Tibial nerve (tissue), 3 donors: ENCODE results near the gene AKT3.

Source experiments
- POLR2A ChIP-seq, 2 donors: fragments of 450-650 bp; IDR thresholded peaks; one replicate each; pipeline ENCODE4 v1.6.1; 2017; ENCODE audit warnings: antibody characterized with exemption in 2 of 2, mild to moderate bottlenecking in 2 of 2, moderate library complexity in 2 of 2
- TF ChIP-seq, protein P1 (sequence below), 5 experiments: fragments of 200-600 bp in 3 of 5; fragments of 450-650 bp in 2 of 5; sonication (generic) in 3 of 5; IDR thresholded peaks; one replicate each; pipeline ENCODE4 v1.5.1; 2016 to 2019; ENCODE audit warnings: antibody characterized with exemption in 5 of 5, mild to moderate bottlenecking in 3 of 5, moderate library complexity in 2 of 5

DNA sequence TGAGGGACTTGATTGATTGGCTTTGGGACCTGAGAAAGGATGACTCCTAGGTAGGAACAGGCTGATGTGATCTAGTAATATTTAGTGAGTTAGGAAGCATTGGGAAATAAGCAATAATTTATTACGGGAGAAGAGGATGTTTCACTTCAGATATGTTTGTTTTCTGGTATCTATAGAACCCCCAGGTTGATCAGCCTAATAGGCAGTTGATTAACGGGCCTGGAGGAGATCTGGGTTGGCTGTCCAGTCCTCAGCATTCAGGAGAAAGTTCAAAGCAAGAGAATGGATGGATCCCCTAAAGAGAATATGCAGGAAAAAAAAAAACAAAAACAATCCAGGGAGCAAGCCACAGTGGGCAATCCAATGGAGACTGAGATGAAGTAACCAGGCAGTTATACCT is 48.2 kb upstream of the AKT3 start:
- TF ChIP-seq, protein P1, sequence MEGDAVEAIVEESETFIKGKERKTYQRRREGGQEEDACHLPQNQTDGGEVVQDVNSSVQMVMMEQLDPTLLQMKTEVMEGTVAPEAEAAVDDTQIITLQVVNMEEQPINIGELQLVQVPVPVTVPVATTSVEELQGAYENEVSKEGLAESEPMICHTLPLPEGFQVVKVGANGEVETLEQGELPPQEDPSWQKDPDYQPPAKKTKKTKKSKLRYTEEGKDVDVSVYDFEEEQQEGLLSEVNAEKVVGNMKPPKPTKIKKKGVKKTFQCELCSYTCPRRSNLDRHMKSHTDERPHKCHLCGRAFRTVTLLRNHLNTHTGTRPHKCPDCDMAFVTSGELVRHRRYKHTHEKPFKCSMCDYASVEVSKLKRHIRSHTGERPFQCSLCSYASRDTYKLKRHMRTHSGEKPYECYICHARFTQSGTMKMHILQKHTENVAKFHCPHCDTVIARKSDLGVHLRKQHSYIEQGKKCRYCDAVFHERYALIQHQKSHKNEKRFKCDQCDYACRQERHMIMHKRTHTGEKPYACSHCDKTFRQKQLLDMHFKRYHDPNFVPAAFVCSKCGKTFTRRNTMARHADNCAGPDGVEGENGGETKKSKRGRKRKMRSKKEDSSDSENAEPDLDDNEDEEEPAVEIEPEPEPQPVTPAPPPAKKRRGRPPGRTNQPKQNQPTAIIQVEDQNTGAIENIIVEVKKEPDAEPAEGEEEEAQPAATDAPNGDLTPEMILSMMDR (IDR thresholded peaks at IDR 0.05), result no peak
- TF ChIP-seq POLR2A (IDR thresholded peaks at IDR 0.05), result no peak
